ENCODE data around the gene CCDC117.

CCDC117 gene

GRCh38 chr22:28815729-28816128, 43.2 kb downstream of the CCDC117 start:
- DNase-seq (ENCODE audit: low read depth) = no peak
- TF ChIP-seq CTCF (IDR thresholded peaks at IDR 0.05; ENCODE audit: control insufficient read depth, insufficient read depth, low read depth, low read length, missing control alignments) = no peak
- no peak overlapping the region for H3K4me3 ChIP-seq (ENCODE audit: control insufficient read depth, low read depth, low read length)

- no peak for TF ChIP-seq CTCF (IDR thresholded peaks at IDR 0.05; ENCODE audit: control insufficient read depth, insufficient read depth, low read depth, low read length, missing control alignments)
- DNase-seq (ENCODE audit: low read depth) = no peak
- H3K4me3 ChIP-seq (ENCODE audit: control insufficient read depth, low read depth, low read length) = no peak overlapping the region
These were observed 44.6 kb downstream of the CCDC117 start for GRCh38 chr22:28817064-28817463.

GRCh38 chr22:28817919-28818859, 45.7 kb downstream of the CCDC117 start:
- TF ChIP-seq CTCF (IDR thresholded peaks at IDR 0.05; ENCODE audit: control insufficient read depth, insufficient read depth, low read depth, low read length, missing control alignments) = no peak
- no peak overlapping the region for H3K4me3 ChIP-seq (ENCODE audit: control insufficient read depth, low read depth, low read length)
- no peak for DNase-seq (ENCODE audit: low read depth)

- no peak for DNase-seq (ENCODE audit: low read depth)
- no peak overlapping the region for H3K4me3 ChIP-seq (ENCODE audit: control insufficient read depth, low read depth, low read length)
- TF ChIP-seq CTCF (IDR thresholded peaks at IDR 0.05; ENCODE audit: control insufficient read depth, insufficient read depth, low read depth, low read length, missing control alignments) = no peak
These were observed 47.0 kb downstream of the CCDC117 start for GRCh38 chr22:28819253-28820096.

- no peak for DNase-seq (ENCODE audit: low read depth)
These were observed 48.4 kb downstream of the CCDC117 start for GRCh38 chr22:28820885-28821284.

More at GRCh38 chr22:28820885-28821284, 48.4 kb downstream of the CCDC117 start:
- TF ChIP-seq CTCF (IDR thresholded peaks at IDR 0.05; ENCODE audit: control insufficient read depth, insufficient read depth, low read depth, low read length, missing control alignments) = no peak
- no peak overlapping the region for H3K4me3 ChIP-seq (ENCODE audit: control insufficient read depth, low read depth, low read length)
